ENCODE results near the gene SLC24A3. TPM values are rescaled to one million over a fixed set of nuclear protein-coding genes. Genes with fewer than 3 reads are reported as not detected.

SLC24A3 gene
- polyA plus RNA-seq, 1 donor = 28.9 TPM

GRCh38 chr20:19241440-19241839 lies 29.0 kb downstream of the SLC24A3 start:
- no peak for DNase-seq

DNA sequence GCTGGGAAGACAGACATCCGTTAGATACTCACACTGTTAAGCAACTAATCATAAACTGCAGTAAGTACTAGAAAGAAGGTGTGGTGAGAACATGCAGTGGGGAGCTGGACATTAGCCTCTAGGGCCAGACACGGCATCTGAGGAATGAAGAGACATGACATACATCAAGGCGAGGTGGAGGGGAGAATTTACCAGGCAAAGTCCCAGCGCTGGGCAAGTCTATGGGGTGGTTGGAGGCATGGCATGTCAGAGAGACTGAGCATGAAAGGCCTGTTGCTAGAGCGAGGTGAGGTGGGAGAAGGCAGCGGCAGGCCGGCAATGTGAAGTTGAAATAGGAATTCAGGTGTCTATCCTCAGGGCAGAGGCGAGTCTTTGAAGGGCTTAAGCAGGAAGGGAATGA lies 31.8 kb downstream of the SLC24A3 start:
- no peak for DNase-seq

DNA sequence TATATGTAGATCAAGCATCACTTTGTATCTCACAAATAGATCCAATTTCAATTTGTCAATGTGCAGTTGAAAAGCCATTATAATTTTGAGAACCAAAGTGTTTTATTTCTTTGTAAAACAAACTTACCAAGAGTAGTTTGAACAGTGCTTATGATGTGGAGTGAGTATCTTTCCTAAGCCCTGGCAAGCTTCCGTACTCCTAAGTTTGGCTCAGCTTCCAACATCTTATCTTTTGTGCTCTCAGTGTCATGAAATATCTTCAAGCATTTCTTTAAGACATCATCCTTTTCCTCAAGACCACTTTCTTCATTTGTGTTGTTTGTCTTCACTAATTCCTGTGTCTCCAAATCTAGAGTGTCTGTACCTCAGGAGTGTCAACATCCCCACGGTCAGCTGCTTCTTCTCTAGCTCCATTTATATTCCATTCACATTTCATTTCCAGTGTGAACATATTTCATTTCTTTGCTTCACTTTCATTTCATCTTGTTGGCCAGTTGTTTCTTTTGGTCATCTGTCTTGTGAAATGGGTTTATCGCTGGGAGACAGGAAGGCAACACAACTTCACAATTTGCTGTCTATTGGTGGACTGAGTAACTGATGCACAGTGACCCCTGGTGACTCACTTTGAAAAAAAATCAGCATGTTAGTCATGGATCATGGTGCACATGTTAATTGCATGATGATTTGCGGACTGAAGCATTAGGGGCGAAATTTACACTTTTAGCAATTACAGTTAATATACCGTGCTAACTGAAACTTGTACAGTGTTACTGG lies 36.9 kb downstream of the SLC24A3 start:
- DNase-seq = no peak

DNA sequence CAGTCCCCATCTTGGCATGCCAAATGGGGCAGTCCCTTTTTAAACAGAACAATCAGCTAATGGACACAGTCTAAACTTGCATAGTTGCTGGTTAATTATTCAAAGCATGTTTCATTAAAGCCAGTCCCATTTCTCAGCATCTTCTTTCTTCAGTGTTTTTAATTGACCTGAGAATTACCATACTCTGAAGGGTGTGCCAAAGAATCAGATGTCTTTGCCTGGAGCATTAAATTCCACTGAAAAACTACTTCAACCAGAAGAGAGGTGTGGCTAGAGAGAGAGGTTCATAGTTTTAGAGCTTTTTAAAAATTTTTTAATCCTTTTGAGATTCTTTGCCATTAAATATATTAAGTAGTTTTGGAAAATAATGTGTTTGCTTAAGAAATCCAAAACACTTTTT lies 37.9 kb downstream of the SLC24A3 start:
- no peak for DNase-seq

DNA sequence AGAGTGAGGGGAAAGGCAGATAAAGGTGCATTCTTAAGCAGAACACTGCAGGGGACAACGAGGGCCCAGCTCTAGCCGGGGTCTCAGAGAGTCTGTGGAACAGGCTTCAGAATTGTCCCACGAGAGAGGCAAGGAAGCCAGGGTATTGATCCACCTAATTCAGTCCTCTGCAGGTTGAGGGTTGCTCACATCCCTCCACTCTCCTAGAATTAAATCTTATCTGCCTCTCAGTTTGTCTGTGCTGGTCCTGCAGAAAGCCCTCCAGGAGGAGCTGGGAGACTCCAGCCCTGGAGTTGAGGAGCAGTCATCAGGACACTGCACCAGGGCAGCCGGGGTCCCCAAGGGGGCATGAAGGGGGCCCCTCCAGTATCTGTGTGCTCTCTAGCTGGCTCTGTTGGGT lies 39.1 kb downstream of the SLC24A3 start:
- DNase-seq = no peak

DNA sequence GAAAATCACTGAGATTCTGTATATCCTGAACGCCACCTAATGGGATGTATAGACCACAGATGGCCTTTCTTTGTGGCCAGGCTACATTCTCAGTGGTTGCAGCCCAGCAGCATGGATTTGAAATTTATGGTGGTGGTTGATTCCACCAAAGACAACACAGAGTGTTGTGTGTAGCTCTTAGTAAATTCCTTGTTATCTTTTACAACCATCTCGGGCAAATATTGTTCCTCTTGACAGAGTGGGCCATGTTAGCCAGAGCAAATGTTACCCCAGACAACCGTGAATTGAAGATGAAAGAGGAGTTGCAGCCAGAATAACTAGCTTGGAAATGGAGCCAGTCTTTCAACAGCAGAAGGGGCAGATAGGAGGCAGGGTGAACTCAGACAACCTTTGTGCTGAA lies 39.5 kb downstream of the SLC24A3 start:
- no peak for DNase-seq

DNA sequence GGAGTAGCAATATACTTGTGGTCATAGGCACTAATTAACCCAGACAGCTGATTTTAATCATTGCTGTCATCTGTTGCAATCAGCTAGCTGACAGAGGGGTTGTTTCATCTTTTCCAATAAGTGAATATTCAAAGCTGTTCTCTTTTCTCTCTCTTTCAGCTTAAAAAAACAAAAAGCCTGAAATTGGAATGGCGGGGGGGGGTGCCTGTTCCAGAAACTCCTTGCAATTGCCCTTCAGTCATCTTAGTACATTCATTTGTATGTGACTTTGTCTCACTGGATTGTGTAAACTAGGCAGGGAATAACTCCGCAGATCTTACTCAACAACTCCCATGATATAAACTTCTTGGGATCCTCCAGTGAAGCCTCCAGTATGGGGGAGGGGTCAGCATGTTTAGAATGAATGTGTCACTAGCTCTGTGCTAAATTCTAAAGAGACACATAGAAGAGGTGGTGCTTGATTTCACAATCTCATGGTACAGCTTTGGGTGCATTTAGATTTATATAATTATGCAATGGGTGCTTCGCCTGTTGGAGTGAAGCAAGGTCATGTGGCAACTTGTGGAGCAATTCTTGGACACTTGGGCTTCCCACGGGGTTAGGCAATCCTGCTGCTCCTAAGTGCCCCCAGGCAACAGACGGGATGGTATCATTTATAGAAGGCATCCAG lies 40.1 kb downstream of the SLC24A3 start:
- DNase-seq = no peak

DNA sequence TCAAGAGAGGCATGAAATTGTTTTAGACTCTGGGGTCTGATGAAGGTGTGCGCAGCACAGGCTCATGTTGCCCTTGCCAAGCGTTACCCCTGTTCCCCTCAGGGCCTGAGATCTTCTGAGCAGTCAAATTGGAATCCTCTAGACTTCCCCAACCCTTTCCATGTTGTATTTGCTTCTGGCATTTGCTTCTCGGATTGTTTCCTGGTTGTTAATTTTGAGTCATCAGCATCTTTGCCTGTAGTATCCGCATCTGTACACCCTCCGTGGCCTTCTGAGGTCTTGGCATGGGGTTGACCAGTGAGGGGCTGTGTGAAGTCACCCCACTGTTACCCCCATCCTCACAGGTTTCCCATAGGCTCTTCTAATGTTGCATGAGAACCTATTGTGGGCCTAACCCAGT lies 40.9 kb downstream of the SLC24A3 start:
- DNase-seq = no peak

GRCh38 chr20:19253916-19254820 lies 41.7 kb downstream of the SLC24A3 start:
- no peak for DNase-seq

DNA sequence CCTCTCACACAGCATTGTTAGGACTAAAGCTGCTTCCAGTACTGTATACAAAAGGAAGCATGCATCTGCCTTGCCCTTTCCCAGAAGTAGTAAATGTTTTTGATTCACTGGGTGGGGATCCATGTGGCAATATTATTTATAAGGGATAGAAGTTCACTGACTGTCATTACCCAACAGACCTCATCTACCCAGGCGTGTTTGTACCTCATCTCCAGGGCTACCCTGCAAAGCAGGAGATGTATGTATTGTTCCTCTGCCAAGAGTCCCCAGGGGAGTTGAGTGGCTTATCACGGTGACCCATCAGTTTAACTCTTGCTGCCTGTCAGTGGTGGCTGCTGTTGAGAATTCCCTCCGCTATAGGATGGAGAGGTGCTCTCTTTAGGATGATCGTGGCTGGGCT lies 42.5 kb downstream of the SLC24A3 start:
- no peak for DNase-seq

- DNase-seq = no peak
Observed at GRCh38 chr20:19256085-19256484, 43.6 kb downstream of the SLC24A3 start.

GRCh38 chr20:19256906-19257595 lies 44.6 kb downstream of the SLC24A3 start:
- DNase-seq = no peak

- DNase-seq = no peak
Observed at GRCh38 chr20:19257865-19258264, 45.4 kb downstream of the SLC24A3 start.

DNA sequence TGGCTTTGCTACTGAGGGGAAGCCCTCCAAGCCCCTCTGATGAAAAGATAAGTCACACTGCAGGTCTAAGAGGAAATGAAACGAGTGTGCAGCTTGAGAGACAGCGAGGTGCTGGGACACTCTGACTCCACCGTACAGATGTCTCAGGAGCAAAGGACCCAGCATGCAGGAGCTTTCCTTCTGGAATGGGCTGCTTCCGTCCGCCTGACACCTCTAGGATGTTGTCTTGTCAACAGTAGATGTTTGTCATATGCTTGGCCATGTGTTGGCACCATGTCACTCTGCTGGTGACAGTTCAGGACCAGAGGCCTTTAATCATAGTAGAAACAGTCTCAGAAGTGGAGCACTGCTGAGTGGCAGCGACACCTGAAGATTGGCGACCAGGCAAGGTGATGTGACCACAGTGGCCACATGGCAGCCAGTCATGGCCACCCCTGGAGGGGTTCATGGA lies 46.7 kb downstream of the SLC24A3 start:
- no peak for DNase-seq

- no peak for DNase-seq
Observed at GRCh38 chr20:19260412-19261090, 48.1 kb downstream of the SLC24A3 start.

- DNase-seq = no peak
Observed at GRCh38 chr20:19264191-19264590, 51.7 kb downstream of the SLC24A3 start.

DNA sequence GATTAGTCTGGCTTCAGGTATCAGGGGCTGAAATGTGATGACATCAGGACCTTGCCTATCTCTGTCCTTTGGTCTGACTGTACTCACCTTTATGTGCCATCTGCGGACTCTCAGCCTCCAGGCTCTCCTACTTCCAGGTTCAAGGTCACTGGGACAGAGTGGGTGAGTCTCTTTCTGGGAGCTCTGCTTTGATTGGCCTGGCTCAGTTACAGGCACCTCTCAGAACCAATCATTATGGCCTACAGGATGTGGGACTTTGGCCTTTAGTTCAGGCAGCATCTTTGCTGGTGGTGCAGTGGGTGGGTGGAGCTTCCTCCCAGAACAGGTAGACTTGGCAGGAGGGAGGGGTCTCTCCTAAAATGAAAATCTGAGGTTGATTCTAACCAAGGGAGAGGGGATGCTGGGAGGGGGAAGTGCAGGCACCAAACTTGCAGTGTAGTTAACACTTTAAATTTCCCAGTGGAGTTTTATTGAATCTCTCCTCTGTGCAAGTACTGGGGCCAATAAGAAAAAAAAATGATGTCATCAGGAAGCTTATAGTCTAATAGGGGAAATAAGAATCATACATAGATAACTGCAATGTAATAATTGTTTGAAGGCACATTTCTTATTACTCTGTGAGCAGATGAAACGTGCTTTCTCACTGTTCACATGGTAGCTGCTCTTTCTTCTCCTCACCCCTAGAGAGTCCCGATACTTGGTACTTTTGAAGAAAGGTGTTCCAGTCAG lies 53.4 kb downstream of the SLC24A3 start:
- no peak for DNase-seq

DNA sequence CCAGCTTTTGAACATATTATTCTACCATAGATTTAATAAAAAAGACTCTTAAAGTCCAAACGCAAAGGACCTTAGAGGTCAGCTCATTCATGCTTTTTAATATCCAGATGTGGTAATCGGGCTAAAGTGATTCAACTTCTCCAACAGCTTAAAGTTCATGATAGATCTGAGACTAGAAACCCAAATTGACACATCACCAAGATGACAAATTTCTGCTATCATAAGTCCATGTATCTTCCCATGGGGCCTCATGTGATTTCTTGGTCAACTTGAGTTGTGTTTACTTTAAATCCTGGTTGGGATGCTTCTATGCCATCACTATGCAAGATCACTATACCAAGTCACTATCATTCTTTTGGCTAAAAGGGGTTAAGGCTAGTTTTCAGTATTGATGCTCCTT lies 56.0 kb downstream of the SLC24A3 start:
- no peak for DNase-seq

DNA sequence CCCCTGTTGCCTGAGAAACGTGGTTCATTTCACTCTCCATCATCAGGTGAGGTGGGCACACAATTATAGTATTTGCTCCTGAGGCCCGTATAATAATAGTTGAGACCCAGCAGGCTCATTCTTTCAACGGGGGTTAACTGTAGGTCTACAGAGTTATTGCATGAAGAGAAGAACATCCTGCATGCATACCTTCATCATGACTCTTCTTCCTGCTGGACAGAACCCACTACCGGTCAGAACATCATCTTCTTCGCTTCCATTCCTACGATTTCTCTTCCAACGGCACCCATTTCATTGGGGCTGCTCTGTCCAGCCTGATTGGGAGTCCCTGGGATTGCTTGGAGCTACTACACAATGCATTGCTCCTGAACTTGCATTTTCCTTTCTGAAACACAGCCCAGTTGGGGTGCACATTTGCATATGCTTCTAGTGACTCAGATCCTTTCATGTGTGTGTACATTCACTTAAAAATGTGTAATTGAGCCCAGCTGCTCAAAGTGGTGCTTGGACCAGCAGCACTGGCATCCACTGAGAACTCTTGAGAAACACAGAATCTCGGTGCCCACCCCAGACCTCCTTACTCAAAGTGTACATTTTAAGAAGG lies 57.4 kb downstream of the SLC24A3 start:
- DNase-seq = no peak

DNA sequence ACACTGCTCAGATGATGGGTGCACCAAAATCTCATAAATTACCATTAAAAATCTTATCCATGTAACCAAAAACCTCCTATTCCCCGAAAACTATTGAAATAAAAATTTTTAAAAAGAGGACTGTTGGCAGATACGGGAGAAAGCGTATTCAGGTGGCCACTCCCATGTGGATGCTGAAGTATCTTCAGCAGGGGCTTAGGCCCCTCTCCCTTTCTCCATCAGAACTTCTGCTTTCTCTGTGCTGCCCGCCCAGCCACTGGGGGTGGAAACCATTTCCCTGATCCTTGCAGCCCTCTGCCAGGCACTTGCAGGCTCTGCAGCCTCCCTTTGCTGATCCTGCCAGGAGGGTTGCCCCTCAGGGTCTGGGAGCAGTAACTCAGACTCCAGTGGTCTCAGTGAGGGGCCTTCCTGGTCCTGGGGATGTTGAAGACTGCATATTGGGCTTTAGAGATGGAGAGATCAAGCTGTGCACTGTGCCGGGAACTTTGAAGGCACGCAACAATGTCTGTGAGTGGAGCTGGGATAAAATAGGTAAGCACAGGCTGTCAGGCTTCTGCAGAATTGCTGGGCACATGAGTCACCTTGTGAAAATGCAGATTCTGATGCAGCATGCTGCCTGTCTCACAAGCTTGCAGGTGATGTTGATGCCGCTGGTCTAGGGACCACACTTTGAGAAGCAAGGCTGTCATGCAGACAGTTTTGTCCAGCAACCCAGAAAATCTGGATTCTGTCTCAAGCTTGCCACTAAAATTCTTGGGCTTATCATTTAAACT lies 59.6 kb downstream of the SLC24A3 start:
- no peak for DNase-seq
